Psoas muscle (tissue), 8 donors: Measurements from ENCODE around the gene FMN2. TPM values are rescaled to one million over a fixed set of nuclear protein-coding genes. Genes with fewer than 3 reads are reported as not detected.

Source experiments
- ATAC-seq, 4 donors: fragments of 200-7000 bp; cut with Tn5 transposase; one replicate each; pipeline ENCODE4 v1.9.1; 2020; ENCODE audit warnings: moderate library complexity in 3 of 4, mild to moderate bottlenecking in 2 of 4
- DNase-seq, 2 donors: peaks; one replicate each; pipeline ENCODE4 v3.0.0-alpha.2; 2020
- H3K27ac ChIP-seq: fragments of 200-600 bp; one replicate; pipeline ENCODE4 v1.8.0; 2022
- H3K27me3 ChIP-seq, 3 donors: fragments of 200-600 bp in 1 of 3; one replicate each; pipeline versions ENCODE4 v1.6.1 to v1.8.0; 2013 to 2022; ENCODE audit warnings: low read length in 2 of 3, mild to moderate bottlenecking in 2 of 3, moderate library complexity in 1 of 3; ENCODE audit not compliant: insufficient read depth in 3 of 3
- H3K36me3 ChIP-seq, 2 donors: fragments of 200-600 bp in 1 of 2; one replicate each; pipeline versions ENCODE4 v1.6.1 to v1.8.0; 2013 to 2022; ENCODE audit warnings: low read depth in 1 of 2, mild to moderate bottlenecking in 1 of 2, moderate library complexity in 1 of 2; ENCODE audit not compliant: insufficient read depth in 1 of 2
- H3K4me1 ChIP-seq: fragments of 200-600 bp; one replicate; pipeline ENCODE4 v1.8.0; 2022
- H3K4me3 ChIP-seq: fragments of 200-600 bp; one replicate; pipeline ENCODE4 v1.8.0; 2022; ENCODE audit warnings: mild to moderate bottlenecking
- H3K9me3 ChIP-seq: fragments of 200-600 bp; one replicate; pipeline ENCODE4 v1.8.0; 2022
- CTCF ChIP-seq: fragments of 200-600 bp; IDR thresholded peaks from one replicate; pipeline ENCODE4 v1.8.0; 2022; ENCODE audit warnings: antibody characterized with exemption
- WGBS, 3 donors: extraction: QIAGEN DNeasy Blood & Tissue Kit; methylation state at CpG; one replicate each; pipeline versions ENCODE4 v1.1.6 to v1.1.7; 2013; 5-methylcytosine and 5-hydroxymethylcytosine counted together
- intact Hi-C, 2 donors: fragments of 100-400 bp; cut with DNase I; formaldehyde crosslinking; loops; one replicate each; pipeline versions ENCODE4 v1.11.0 to v1.14.2; 2022
- polyA plus RNA-seq, 3 donors: library from polyadenylated mRNA; stranded (reverse); fragments of 200-250 nt; gene quantifications; one replicate each; pipeline ENCODE4 v1.2.3, GENCODE V29; 2013
- total RNA-seq, 4 donors: library from RNA; stranded (reverse); fragmentation: NEBNext Ultra II Directional in 2 of 4; extraction: Animal tissue kit (Norgen Biotek cat#: 25700) in 2 of 4; gene quantifications; one replicate each; pipeline versions ENCODE4 v1.2.1 to v1.2.4, GENCODE V29; 2021 to 2023
- donor health status: healthy with polysubstance abuse.
- donor health status: DM: no; HTN: no; CAD: no; lungs with moderate emphysema.
- donor health status: Bipolar disorder and iron deficiency.
- donor health status: healthy.
- donor health status: DM: yes; HTN: yes; CAD: no.
- donor health status: DM: no; HTN: no; CAD: no.
- donor health status: DM: no; HTN: no; CAD: no.
- donor health status: DM: yes; HTN: yes; CAD: no.

The FMN2 gene
- total and polyA plus RNA-seq, 7 donors: 0.15 to 1.1 (median 0.52) TPM; not detected in 2

DNA sequence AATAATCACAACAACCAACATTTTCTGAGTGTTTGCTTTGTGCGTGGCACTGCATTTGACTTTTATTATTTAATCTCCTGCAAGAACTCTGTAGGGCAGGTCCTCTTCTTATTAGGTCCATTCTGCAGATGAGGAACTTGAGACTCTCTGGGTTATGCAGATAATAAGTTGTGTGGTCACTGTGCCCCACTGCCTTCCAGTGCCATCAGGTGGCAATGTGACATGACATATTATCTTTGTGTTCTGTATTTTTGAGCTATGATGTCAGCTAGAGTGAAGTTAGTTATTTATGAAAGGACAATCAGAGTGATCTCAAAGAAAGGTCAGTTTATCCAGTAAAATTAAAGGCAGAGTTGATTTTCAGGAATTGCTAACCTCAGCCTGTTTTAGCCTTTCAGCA, 196.0 kb downstream of the FMN2 start:
- H3K36me3 ChIP-seq: no peaks in the 10 kb centered on the region
- H3K9me3 ChIP-seq: no peaks in the 10 kb centered on the region
- intact Hi-C loops: no loop called here
- ATAC-seq (no peak), DNase-seq (no peak)
- H3K4me3 ChIP-seq: no peak overlapping the region
- H3K27me3 ChIP-seq: no peaks in the 10 kb centered on the region
- 86 to 93% (median 86%) methylated on average over 1 of the region's 1 CpG for WGBS, 3 donors
- H3K27ac ChIP-seq: no peak overlapping the region
- no peak for TF ChIP-seq CTCF
- H3K4me1 ChIP-seq: no peaks in the 10 kb centered on the region

DNA sequence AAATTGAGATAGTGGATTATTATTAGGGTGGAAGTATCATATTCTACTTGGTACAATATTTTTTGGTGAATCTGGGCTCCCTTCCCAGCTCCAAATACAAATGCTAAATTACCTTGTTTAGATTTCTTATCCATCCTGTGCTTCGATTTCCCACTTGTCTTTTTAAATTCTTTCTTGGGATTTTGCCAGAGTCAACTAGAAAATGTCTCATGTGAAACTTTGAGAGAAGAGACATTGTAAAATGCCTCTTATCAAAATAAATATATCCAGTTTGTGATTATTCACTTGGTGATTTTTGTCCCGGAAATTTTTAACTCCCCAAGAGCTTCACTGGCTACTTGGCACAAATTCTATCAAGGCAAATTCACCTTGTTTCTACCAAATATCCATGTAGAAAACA, 202.0 kb downstream of the FMN2 start:
- intact Hi-C loops: no loop called here
- Histone ChIP-seq H3K27me3 (no peaks in the 10 kb centered on the region), H3K9me3 (no peaks in the 10 kb centered on the region), H3K4me1 (no peaks in the 10 kb centered on the region), H3K36me3 (no peaks in the 10 kb centered on the region), H3K4me3 (no peak overlapping the region), H3K27ac (no peak overlapping the region)
- ATAC-seq (no peak), DNase-seq (no peak)
- no peak for TF ChIP-seq CTCF
- WGBS, 3 donors: 38 to 46% (median 45%) methylated on average over 2 of the region's 2 CpGs

DNA sequence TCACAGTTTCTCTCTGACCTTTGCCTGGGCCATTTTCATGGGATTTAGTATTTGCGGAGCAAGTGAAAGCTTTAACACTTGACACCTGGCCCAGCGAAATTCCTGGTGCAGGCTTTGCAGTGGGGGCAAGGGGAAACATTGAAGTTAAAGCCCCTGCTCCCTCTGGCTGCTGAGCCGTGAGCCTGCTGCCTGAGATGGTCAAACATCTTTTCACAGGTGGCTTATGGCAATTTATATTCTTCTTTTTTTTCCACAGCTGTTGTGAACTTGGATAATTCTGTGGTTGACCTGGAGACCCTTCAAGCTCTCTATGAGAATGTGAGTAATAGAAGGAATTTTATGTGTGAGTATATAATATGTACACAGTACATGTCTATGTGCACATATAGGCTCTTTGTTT, 202.9 kb downstream of the FMN2 start:
- no peak for TF ChIP-seq CTCF

GRCh38 chr1:240295811-240296210, 204.1 kb downstream of the FMN2 start:
- ATAC-seq (no peak), DNase-seq (no peak)
- no peaks in the 10 kb centered on the region for H3K4me1 ChIP-seq
- no peaks in the 10 kb centered on the region for H3K36me3 ChIP-seq
- intact Hi-C loops: no loop called here
- H3K9me3 ChIP-seq: no peaks in the 10 kb centered on the region
- H3K27me3 ChIP-seq: no peaks in the 10 kb centered on the region
- H3K27ac ChIP-seq: no peak overlapping the region
- 80 to 88% (median 83%) methylated on average over 2 of the region's 2 CpGs for WGBS, 3 donors
- no peak overlapping the region for H3K4me3 ChIP-seq
- no peak for TF ChIP-seq CTCF

More for the DNA sequence above, 202.9 kb downstream of the FMN2 start:
- no peak overlapping the region for H3K4me3 ChIP-seq
- WGBS, 3 donors: 14 to 18% (median 14%) methylated on average over 3 of the region's 3 CpGs
- no peaks in the 10 kb centered on the region for H3K27me3 ChIP-seq
- no peak for ATAC-seq
- no peaks in the 10 kb centered on the region for H3K9me3 ChIP-seq
- no peaks in the 10 kb centered on the region for H3K4me1 ChIP-seq
- no peak overlapping the region for H3K27ac ChIP-seq
- H3K36me3 ChIP-seq: no peaks in the 10 kb centered on the region
- intact Hi-C loops: no loop called here
- no peak for DNase-seq

GRCh38 chr1:240304466-240304865, 212.8 kb downstream of the FMN2 start:
- H3K9me3 ChIP-seq: peaks cover 7% of the 10 kb centered on the region
- no peak overlapping the region for H3K27ac ChIP-seq
- intact Hi-C loops: no loop called here
- no peaks in the 10 kb centered on the region for H3K4me1 ChIP-seq
- no peak for TF ChIP-seq CTCF
- no peaks in the 10 kb centered on the region for H3K36me3 ChIP-seq
- no peak for ATAC-seq
- no peak overlapping the region for H3K4me3 ChIP-seq
- H3K27me3 ChIP-seq: no peaks in the 10 kb centered on the region
- DNase-seq: no peak
- WGBS, 3 donors: 52 to 67% (median 56%) methylated on average over 5 of the region's 5 CpGs
